Ishikawa (cell line): Measurements from ENCODE around the gene BAD.

Experiments used
- CEBPB ChIP-seq: IDR thresholded peaks from 2 replicates; pipeline ENCODE4 v1.6.1; 2012
- CREB1 ChIP-seq: IDR thresholded peaks from 2 replicates; pipeline ENCODE4 v1.6.1; 2012; ENCODE audit warnings: low read depth
- EGR1 ChIP-seq: IDR thresholded peaks from 2 replicates; pipeline ENCODE4 v1.6.1; 2012
- EP300 ChIP-seq: IDR thresholded peaks from 2 replicates; pipeline ENCODE4 v1.6.1; 2012; ENCODE audit warnings: borderline replicate concordance
- FOXM1 ChIP-seq: IDR thresholded peaks from 2 replicates; pipeline ENCODE4 v1.6.1; 2012; ENCODE audit warnings: low read depth, borderline replicate concordance
- MAX ChIP-seq: IDR thresholded peaks from 2 replicates; pipeline ENCODE4 v1.6.1; 2012
- NFIC ChIP-seq: IDR thresholded peaks from 2 replicates; pipeline ENCODE4 v1.6.1; 2012
- RAD21 ChIP-seq: IDR thresholded peaks from 2 replicates; pipeline ENCODE4 v1.6.1; 2012; ENCODE audit warnings: low read depth
- REST ChIP-seq: IDR thresholded peaks from 2 replicates; pipeline ENCODE4 v1.6.1; 2012; ENCODE audit warnings: low read depth, mild to moderate bottlenecking
- TAF1 ChIP-seq: IDR thresholded peaks from 2 replicates; pipeline ENCODE4 v1.6.1; 2012; ENCODE audit warnings: low read depth, mild to moderate bottlenecking
- TCF12 ChIP-seq: IDR thresholded peaks from 2 replicates; pipeline ENCODE4 v1.6.1; 2012; ENCODE audit warnings: low read depth
- TEAD4 ChIP-seq: IDR thresholded peaks from 2 replicates; pipeline ENCODE4 v1.6.1; 2012
- USF1 ChIP-seq: IDR thresholded peaks from 2 replicates; pipeline ENCODE4 v1.6.1; 2012
- YY1 ChIP-seq: IDR thresholded peaks from 2 replicates; pipeline ENCODE4 v1.6.1; 2012; ENCODE audit warnings: low read depth
- ZBTB7A ChIP-seq: IDR thresholded peaks from 2 replicates; pipeline ENCODE4 v1.6.1; 2012; ENCODE audit warnings: low read depth

The BAD gene

DNA sequence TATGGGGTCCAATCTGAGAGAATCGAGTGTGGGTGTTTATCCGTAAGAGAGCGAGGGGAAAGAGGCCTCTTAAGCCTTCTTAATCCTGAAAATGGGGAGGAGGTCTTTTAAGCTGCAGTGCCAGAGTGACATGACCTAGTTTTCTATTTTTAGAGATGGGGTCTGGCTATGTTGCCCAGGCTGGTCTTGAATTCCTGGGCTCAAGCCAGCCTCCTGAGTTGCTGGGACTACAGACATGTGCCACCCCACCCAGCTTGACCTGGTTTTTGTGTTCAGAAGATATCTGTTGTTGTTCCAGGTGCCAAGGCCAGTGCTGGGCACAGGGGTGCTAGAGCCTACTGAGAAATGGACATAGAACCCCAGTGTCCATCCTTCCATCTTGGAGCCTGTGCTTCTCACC, 1.4 kb downstream of the BAD start:
- TF ChIP-seq FOXM1: no peak

GRCh38 chr11:64281957-64282770, 2.3 kb downstream of the BAD start:
- TF ChIP-seq USF1 (no peak), RAD21 (no peak), ZBTB7A (no peak), TEAD4 (no peak), YY1 (no peak), TAF1 (no peak), FOXM1 (no peak), EP300 (no peak), REST (no peak), EGR1 (no peak), CREB1 (no peak)

GRCh38 chr11:64278576-64279190, 5.8 kb downstream of the BAD start:
- no peak for TF ChIP-seq EP300
- TF ChIP-seq ZBTB7A: no peak
- TF ChIP-seq TAF1: no peak
- TF ChIP-seq EGR1: no peak
- TF ChIP-seq NFIC: no peak

DNA sequence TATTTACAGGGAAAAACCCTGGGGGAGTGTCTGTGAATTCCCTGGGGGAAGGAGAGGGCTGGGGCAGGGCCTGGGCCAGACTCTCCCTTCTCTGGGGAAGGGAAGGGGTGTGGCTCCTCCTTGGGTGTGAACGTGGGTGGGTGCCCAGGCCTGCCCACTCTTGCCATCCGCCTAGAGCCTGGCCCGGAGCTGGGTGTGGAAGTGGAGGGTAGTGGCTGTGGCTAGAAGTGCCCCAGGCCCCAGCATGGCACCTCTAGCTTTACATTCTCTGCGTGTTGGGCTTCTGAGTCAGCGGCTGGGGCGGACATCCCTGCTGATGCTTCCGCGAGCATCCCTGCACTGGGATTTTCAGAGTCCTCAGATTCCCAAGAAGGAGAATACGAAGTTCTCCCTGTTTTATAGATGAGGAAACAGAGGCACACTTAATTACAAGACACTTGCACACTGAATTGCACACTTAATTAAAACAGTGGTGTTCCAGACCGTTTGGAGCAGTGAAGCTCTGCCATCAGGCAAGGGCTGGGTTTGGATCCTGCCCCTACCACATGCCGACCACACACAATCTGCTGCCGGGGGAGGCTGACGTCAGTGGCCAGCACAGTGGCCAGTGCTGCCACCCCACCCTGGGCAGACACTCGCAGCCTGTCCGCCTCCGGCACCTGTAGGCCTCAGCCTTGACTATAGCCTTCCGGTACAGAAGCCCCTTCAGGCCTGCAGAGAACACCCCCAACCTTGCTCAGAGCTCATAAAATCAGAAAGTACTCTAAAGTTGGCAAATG, 7.6 kb downstream of the BAD start:
- TF ChIP-seq YY1: no peak
- no peak for TF ChIP-seq RAD21
- TF ChIP-seq EGR1: no peak
- no peak for TF ChIP-seq USF1
- TF ChIP-seq ZBTB7A: no peak
- TF ChIP-seq TEAD4: no peak
- TF ChIP-seq FOXM1: no peak
- TF ChIP-seq MAX: no peak
- TF ChIP-seq EP300: no peak
- TF ChIP-seq TCF12: no peak
- no peak for TF ChIP-seq TAF1
- TF ChIP-seq CEBPB: no peak
- TF ChIP-seq CREB1: no peak
- TF ChIP-seq REST: no peak
- no peak for TF ChIP-seq NFIC

- no peak for TF ChIP-seq EGR1
- no peak for TF ChIP-seq EP300
- TF ChIP-seq RAD21: no peak
- TF ChIP-seq USF1: no peak
- TF ChIP-seq NFIC: no peak
- no peak for TF ChIP-seq FOXM1
- no peak for TF ChIP-seq TAF1
- no peak for TF ChIP-seq YY1
- TF ChIP-seq TCF12: no peak
- TF ChIP-seq MAX: no peak
- no peak for TF ChIP-seq CREB1
These were observed 8.6 kb downstream of the BAD start for GRCh38 chr11:64275841-64276240.
